Glomerular visceral epithelial cell (primary cell): ENCODE results near the gene EVC.
A peak's percentile ranks its signal among the peaks of the same experiment; 100 is the strongest.

Source experiments
- DNase-seq: peaks from one replicate; pipeline ENCODE4 v3.0.0-alpha.2; 2016; ENCODE audit errors: extremely low spot score

EVC gene

DNA sequence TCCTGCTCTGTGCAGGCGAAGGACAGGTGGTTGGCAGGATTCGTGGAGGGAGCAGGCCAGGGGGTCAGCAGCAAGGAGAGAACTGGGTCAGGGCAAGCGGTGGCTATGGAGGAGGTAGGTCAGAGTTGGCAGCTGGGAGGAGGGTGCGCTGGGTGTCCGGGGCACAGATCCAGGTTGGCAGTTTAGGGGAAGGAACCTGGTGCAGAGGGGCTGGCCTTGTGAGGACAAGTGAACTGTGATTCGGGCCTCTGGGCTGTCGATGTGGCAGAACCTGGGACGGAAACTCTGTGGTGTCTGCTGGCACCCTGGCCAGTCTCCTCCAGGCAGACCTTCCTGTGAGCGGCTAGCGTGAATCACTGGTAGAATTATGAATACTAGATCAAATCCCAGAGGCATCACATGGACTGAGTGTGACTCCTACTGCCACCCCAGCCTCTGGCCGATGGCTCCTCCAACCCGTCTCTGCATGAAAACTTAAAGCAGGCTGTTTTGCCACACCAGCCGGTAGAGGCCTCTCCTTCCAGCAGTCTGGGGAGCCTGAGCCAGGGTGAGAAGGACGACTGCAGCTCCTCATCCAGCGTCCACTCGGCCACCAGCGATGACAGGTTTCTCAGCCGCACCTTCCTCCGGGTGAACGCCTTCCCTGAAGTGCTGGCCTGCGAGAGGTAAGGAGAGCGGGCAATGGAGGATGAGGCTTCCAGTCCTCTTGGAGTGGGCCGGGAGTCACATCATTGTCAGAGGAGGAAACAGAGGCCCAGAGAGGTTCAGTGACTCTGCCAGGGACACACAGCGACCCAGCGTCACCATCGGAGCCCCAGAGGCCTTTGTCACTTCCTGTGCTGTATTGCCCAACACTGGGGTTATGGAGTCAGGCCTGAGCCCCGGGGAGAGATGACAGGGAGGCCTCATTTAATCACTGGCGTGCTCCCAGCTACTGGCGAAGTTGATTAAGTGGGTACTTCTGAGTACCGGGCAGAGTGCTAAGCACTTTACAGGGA is 20.3 kb downstream of the EVC start:
- no peak for DNase-seq

DNA sequence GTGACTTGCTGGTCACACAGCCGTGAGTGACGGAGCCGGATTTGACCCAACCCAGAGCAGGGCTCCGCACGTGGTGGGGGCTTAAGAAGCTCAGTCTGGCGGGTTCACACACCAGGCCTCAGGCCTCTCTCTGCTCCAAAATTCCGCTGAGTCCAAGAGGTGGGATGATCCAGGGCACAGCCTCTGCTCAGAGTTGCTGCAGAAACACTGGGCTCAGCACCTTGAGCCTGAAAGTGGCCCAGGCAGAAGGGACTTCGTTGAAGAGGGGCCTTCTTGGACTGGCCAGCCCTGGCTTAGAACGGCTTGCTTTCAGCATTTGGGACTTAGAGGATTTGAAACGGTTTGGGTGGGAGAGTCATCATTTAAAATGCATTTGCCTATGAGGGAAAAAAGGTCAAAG is 21.2 kb downstream of the EVC start:
- no peak for DNase-seq

DNA sequence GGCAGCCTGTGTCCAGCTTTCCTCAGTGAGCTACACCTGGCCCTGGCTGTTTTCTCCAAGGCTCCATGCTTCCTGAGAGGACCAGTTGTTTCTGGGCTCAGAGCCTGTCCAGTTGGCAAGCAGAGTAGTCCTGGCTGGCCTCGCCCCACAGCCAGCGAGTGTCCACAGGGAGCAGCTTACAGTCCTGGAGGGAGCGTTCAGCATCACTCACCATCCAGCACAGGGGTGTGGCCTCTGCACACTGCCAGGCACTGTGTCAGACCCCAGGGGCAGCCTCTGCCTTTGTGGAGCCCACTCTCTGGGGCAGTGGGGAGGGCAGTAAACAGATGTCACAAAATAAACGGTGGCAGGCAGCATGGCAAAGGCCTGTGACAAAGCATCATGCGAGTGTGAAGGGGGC is 23.9 kb downstream of the EVC start:
- no peak for DNase-seq

DNA sequence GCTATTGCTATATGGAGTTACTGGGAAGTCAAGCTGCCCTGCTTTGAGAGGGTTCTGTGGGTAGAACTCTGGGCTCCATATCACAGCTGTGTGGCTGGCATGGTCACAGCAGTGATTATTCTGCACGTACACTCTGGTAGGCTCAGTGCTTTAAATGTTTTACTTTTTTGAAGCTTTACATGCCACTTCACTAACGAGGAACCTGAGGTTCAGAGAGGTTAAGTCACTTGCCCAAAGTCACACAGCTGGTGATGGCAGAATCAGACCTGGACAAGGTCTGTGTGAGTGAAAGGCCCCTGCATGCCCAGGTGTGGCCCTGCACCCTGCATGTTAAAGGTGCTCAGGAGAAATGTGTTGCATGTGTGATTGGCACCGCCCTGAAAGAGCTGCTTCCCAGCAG is 24.5 kb downstream of the EVC start:
- no peak for DNase-seq

DNA sequence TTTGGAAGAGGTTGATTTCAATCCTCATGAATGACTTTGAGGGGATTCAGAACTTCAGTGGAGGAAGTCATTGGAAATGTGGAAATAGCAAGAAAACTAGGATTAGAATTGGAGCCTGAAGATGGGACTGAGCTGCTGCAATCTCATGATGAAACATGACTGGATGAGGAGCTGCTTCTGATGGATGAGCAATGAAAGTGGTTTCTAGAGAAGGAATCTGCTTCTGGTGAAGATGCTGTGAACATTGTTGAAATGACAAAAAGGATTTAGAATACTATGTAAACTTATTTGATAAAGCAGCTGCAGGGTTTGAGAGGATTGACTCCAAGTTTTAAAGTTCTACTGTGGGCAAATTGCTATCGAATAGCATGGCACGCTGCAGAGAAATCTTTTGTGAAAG is 27.1 kb downstream of the EVC start:
- no peak for DNase-seq

DNA sequence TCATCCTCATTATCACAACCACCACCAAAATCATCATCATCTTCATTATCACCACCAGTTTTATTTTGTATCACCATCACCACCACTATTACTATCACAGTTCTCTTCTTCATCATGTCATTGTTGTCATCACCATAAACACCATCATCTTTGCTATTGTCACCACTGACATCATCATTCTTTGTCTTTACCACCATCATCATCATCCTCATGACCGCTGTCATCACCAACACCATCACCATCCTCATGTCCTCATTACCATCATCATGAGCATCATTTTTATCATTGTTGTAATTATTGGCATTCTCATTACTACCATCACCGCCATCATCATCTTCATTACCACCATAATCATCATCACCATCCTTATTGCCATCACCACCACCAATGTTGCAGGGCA is 31.4 kb downstream of the EVC start:
- no peak for DNase-seq

DNA sequence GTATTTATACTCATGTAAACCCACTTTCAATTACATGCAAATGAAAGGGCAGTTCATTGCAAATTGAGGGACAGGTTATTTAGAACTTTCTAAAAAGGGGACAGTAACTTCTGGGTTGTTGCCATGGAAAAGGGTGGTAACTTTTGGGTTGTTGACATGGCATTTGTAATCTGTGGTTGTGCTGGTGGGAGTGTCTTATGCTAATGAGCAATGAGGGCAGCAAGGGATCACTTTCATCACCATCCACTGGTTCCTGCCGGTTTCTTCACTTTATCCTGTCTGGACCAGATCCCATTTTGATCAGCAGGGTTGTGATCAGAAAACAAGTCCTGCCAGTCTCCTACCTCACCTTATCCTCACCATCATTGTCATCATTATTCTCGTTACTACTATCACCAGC is 32.0 kb downstream of the EVC start:
- no peak for DNase-seq

DNA sequence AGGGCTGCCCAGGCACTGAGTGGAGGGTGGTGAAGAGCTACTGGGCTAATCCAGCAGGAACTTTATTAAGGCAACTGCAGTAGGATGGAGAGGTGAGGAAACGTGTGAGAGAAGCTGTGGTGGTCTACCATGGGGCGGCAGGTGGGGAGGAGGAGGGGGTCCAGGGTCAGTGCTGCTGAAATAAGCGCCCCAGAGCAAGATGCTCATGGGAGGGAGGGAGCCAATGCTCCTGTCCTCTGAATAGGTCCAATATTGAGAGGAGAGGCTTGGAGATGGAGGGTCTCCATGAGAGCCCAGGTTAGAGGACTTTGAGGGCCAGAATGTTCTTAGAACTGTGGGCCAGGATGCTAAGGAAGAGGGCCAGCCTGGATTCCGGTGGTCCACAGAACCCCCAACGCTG is 35.2 kb downstream of the EVC start:
- DNase-seq: no peak

DNA sequence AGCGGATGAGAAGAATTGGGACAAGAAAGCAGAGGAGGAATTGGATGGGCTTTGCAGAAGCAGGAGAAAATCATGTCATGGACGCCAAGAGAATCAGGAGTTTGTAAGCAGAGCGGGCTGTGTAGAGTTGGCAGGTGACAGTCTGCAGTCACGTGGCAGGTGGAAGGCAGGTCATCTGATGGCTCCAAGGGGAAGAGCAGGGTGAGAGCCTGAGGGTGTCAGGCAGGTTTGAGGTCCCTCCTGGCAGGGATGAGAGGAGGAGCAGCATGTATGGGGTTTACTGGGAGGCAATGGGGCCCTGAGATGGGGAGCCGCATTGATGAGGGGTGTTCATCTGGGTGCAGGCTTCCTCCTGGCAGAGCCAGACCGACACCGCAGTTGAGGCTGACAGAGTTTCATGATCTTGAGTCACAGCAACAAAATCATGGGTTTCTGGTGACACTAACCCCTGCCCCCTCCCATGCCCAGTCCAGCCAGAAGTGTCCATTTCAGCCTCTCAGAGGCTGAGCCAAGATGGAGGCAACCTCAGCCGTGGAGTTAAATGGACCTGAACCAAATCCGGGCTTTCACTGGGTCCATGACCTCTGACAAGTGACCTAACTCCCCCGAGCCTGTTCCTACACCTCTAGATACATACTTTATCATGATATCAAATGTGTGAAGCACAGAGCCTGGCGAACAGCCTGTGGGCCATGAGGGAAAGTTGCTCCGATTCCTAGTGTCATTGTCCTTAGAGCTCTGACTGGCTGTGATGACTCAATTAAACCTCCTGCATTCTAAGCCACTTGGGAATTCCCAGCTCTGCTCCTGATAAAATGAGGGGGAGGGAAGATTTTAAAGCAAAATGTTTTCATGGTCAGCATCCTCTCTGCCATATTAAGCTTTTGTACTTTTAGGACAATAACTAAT is 36.1 kb downstream of the EVC start:
- DNase-seq: peak; percentile 65

DNA sequence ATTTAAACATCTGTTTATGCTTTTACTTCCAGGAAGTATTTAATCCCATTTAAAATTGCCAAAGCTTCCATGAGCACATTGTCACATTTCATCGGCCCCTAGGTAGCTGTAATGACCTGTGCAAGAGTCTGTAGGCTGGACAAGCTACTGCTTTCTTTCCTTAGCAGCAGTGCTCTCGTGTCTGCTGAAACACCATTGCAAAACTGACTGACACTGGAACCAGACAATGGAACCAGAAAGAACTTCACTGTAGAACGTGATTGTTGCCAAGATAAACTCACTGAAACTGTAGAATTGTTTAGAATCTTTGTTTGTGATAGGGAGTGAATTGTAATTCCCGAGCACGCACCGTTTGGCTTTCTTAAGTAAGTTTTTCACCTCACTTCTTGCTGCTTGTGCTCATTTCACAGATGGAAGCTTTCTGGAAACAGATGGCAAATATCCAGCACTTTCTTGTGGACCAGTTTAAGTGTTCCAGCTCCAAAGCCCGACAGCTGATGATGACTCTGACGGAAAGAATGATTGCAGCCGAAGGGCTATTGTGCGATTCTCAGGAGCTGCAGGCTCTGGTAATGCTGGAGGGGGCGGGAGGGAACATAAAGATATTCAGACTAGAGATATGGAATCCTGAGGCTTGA is 36.9 kb downstream of the EVC start:
- DNase-seq: peak; percentile 89

DNA sequence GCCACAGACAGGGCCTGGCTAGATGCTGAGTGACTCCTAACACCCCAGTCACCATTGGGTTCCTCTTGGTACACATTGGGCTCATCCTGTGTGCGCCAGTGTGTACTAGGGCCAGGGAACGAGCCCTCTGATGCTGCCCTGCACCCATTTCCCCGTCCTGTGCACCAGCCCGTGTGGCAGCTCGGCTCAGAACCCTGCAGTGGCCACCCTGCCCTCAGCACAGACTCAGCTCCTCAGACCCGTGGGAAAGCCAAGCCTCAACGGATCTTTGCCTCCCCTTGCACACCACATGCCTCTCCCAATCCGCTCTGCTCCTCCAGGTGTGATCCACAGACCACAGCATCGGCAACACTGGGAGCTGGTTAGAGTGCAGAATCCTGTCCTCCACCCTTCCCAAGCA is 38.6 kb downstream of the EVC start:
- no peak for DNase-seq

DNA sequence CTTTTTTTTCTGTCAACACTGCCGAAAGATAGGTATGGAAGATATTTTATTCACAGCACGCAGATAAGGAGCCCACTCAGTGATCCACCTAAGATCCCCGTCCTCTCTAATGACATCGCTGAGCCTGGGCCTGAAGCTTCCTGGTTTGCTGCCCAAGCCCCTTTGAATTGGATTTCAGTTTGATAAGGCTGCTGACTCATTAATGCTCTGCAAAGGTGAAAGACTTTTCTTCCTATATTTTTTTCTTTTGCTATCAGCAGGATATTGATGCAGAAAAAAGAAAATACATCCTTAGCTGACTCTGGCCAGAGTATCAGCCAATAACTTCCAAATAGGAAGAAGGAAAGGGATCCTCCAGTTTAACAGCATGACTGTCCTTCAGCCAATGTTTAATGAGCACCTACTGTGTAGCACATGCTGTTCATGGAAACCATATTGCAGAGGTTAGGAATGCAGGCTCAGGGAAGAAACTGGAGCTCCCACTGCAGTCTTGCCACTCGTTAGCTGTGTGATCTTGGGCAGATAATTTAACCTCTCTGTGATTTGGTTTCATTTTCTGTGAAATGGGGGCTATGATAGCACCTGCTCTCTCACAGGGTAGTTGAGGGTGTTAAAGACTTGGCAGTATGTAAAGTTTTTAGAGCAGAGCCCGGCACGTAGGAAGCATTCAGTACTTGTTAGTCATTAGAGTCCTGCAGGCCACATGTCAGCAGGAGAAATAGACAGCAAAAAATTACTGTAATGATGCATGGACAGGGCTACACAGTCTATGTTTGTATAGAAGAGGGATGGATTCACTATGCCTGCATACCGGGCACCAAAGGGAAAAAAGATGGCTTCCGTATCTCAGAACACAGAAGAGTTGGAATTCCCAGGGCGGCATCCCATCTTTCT is 39.3 kb downstream of the EVC start:
- DNase-seq: peak; percentile 61

DNA sequence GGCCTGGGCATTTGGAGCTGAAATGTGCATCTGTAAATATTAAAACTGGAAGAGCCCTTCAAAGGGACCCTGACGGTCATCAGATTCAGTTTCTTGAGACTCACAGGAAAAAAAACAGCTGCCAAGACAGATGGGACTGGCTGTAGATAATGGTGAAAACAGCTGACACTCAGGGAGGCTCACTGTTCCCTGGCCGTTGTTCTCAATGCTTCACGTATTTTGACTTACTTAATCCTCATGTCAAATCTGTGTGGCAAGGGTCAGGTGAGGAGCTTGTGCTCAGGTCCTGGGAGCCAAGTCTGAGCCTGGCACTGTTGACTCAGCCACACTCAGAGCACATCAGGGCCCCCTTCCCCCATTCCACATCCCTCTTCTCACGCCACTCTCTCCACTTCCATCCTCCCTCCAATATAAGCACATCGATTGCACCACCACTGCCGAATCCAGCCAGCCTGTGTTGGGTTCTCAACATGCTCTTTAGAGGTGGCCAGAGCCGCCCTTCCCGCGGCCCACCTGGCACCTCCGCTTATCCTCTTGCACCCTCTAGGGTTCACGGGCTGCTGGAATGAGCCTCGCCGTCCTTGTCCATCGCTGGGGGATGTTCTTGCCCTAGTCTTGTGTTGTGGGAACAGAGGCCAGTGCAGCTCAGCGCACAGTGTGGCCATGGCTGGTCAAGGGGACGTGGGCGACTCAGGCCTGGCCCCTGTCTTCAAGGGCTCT is 40.1 kb downstream of the EVC start:
- peak; percentile 90 for DNase-seq

DNA sequence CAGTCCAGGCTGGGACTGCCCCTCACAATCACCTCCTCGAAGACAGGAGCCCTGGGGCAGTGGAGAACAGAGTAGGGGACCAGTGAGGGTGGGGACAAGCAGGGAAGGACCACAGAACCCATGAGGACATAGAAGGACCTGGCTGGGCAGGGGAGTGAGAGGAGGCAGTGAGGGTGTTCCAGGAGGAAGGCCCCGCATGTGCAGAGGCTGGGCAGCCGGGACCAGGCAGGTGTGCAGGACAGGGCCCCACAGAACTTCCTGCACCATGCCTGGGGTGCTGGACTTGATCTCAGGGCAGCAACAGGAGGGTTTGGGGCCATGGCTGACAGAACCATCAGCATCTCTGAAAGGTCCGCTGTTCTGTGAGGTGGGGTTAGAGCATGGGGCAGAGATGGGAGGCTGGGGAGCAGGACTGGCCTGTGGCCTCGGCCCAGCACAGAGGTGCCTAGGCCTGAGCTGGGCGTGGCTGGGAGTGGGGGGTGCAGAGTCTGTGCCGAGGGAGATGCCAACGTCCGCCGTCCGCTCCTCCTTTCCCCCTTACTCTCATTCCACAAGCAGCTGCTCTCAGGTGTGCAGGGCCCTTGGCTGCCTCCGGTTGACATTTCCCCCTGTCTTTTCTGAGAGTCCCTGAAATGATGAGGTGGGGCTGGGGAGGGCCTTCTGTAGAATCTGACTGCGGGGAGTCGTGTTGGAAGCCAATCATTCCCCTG is 40.8 kb downstream of the EVC start:
- no peak for DNase-seq

DNA sequence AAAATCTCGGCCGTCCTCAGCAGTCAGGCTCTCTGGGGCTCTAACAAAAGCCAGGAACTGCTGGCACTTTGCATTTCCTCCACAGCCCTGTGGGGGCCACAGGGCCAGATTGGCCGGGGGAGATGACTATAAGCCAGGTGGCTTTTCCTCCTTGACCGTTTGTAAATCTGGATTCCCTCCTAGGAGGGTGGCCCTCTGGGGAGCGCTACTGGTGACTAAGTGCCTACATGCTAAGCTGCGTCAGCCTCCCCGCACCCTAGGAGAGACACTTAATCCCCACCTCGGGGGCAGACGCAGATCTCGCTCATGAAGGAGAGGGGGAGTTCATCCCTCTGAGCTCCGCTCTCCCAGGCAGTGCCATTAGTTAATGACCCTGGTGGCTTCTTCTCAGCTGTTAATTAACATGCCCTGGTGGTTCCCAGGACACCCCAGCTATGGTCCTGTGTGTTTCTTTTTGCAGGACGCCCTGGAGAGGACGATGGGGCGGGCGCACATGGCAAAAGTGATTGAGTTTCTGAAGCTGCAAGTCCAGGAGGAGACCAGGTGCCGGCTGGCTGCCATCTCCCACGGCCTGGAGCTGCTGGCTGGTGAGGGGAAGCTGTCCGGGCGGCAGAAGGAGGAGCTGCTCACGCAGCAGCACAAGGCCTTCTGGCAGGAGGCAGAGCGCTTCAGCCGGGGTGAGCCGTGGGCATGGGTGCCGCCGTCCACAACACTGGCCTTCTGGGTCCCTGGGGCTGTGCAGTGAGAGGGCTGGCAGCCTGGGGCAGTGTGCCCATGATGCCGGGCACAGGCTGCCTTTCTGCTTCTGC is 41.6 kb downstream of the EVC start:
- DNase-seq: peak; percentile 90

DNA sequence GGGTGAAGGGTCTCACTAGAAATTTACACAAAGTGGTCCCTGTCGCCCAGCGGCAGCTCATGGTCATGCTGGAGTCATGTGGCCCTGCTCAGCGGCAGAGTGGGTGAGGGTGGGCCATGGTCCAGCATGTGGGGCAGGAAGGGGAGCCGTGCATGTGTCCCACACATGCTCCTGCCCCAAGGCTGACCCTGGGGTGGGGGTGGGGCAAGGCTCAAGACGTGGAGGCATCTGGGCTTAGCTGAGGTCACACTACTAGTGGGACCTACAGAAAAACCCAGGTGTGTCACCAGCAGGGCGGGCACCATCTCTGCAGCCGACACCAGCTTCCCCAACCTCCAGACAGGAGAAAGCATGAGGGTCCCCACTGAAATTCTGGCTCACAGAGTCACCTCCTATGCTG is 42.4 kb downstream of the EVC start:
- DNase-seq: no peak

DNA sequence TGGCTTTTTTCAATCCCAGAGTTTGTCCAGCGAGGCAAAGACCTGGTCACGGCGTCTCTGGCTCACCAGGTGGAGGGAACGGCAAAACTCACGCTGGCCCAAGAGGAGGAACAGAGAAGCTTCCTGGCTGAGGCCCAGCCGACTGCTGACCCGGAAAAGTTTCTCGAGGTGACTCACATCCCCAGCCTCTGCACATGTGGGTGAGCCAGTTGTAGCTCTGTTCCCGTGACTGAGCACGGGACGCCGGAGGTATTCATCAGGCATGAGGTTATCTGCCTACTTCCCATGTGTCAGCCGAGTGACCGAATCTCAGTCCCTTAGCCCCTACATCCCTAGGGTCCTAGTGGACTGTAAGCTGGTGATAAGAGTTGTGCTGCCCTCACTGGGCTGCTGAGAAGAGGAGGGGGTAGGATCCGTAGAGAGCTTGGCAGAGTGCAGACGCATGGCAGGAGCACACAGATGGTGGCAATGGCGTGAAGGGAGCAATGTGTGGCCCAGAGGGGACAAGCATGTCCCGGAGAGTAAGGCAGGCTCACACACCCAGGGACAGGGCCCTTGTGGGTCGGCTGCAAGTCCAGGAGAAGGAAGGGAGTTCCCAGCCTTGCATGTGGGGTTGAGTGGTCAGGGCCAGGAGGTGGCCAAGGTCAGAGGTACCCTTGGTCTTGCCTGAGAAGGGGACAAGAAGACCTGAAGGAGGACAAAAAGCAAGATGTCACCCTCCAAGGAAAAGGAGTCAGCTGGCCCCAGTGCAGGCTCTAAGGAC is 42.9 kb downstream of the EVC start:
- DNase-seq: peak; percentile 97

DNA sequence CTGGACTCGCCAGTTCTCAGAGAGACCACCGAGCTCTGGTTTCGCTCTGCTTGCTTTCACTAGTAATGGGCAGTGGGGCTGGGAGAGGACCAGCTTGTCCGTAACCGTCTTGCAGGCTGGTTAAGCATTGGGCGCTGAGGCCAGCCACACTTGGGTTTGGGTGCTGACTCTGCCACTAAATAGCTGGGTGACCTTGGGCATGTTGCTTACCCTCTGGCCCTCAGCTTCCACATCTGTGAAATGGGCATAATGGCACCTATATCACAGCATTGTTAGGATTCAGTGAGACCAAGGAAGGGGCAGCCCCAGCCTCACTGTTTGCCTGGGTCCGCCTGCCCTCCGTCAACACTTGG is 43.5 kb downstream of the EVC start:
- DNase-seq: no peak
